ENCODE measurements around the gene MBD2.

MBD2 gene

GRCh38 chr18:54169431-54170403 lies 54.8 kb downstream of the MBD2 start:
- DNase-seq (ENCODE audit: low read depth) = no peak

GRCh38 chr18:54165450-54165849 lies 59.0 kb downstream of the MBD2 start:
- TF ChIP-seq, protein P1, sequence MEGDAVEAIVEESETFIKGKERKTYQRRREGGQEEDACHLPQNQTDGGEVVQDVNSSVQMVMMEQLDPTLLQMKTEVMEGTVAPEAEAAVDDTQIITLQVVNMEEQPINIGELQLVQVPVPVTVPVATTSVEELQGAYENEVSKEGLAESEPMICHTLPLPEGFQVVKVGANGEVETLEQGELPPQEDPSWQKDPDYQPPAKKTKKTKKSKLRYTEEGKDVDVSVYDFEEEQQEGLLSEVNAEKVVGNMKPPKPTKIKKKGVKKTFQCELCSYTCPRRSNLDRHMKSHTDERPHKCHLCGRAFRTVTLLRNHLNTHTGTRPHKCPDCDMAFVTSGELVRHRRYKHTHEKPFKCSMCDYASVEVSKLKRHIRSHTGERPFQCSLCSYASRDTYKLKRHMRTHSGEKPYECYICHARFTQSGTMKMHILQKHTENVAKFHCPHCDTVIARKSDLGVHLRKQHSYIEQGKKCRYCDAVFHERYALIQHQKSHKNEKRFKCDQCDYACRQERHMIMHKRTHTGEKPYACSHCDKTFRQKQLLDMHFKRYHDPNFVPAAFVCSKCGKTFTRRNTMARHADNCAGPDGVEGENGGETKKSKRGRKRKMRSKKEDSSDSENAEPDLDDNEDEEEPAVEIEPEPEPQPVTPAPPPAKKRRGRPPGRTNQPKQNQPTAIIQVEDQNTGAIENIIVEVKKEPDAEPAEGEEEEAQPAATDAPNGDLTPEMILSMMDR (IDR thresholded peaks at IDR 0.05; ENCODE audit: low read depth, low read length, missing control alignments) = no peak
- no peak overlapping the region for H3K4me3 ChIP-seq (ENCODE audit: low read depth, low read length)
- DNase-seq (ENCODE audit: low read depth) = no peak

More at GRCh38 chr18:54169431-54170403, 54.8 kb downstream of the MBD2 start:
- TF ChIP-seq, protein P1 (IDR thresholded peaks at IDR 0.05; ENCODE audit: low read depth, low read length, missing control alignments) = no peak
- H3K4me3 ChIP-seq (ENCODE audit: low read depth, low read length) = no peak overlapping the region

DNA sequence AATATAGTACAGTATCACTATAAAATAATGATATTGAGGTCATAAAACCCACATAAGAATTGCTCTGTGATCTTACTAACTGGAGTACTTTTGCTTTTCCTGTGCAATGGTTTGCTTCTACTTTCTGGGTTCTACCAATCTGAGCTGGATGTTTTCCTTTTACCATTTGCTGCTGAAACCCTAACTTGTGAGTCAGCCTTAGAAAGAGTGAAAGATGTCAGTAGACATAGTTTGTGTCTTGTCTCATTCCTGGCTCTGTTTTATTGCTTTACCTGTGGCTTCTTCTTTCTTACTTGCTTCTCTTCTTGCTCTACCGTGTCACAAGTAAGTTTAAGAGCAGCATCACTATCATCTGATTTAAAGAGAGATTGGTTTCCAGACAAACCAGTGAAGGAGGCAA lies 61.0 kb downstream of the MBD2 start:
- no peak overlapping the region for H3K4me3 ChIP-seq (ENCODE audit: low read depth, low read length)
- TF ChIP-seq, protein P1 (IDR thresholded peaks at IDR 0.05; ENCODE audit: low read depth, low read length, missing control alignments) = no peak
- no peak for DNase-seq (ENCODE audit: low read depth)

DNA sequence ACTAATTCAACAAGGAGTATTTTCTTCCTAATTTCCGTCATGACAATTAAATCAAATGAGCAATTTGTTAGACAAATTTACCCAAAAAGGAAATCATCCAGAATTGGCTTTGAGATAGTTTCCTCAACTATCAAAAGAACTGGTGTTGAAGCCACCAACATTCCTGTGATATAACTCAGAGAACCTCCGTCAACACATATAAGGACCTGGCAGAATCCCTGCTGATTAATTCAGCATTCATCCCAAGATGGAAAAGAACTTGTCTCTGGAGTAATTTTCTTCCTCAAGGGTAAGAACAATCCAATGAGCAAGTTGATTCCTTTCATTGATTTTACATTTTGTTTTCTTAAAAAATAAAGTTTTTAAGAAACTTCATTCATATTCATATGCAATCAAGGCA lies 62.0 kb downstream of the MBD2 start:
- no peak for DNase-seq (ENCODE audit: low read depth)
- TF ChIP-seq, protein P1 (IDR thresholded peaks at IDR 0.05; ENCODE audit: low read depth, low read length, missing control alignments) = no peak
- no peak overlapping the region for H3K4me3 ChIP-seq (ENCODE audit: low read depth, low read length)

GRCh38 chr18:54161267-54161666 lies 63.2 kb downstream of the MBD2 start:
- DNase-seq (ENCODE audit: low read depth) = no peak
- TF ChIP-seq, protein P1 (IDR thresholded peaks at IDR 0.05; ENCODE audit: low read depth, low read length, missing control alignments) = no peak
- H3K4me3 ChIP-seq (ENCODE audit: low read depth, low read length) = no peak overlapping the region

- TF ChIP-seq, protein P1 (IDR thresholded peaks at IDR 0.05; ENCODE audit: low read depth, low read length, missing control alignments) = no peak
- no peak for DNase-seq (ENCODE audit: low read depth)
- no peak overlapping the region for H3K4me3 ChIP-seq (ENCODE audit: low read depth, low read length)
These were observed 64.6 kb downstream of the MBD2 start for GRCh38 chr18:54159906-54160305.

All from GM12864 (cell line).